NT2/D1 (cell line): ENCODE data around the gene RNU2-63P.

Experiments used
- SUZ12 ChIP-seq: IDR thresholded peaks from 2 replicates; pipeline ENCODE4 v1.6.1; 2011; ENCODE audit not compliant: insufficient read length, insufficient read depth; ENCODE audit errors: extremely low read depth
- ZNF274 ChIP-seq: IDR thresholded peaks from 2 replicates; pipeline ENCODE4 v1.6.1; 2011; ENCODE audit warnings: mild to moderate bottlenecking, low read depth, low read length

GRCh38 chr2:88010136-88010535 lies 6.2 kb downstream of the RNU2-63P start:
- TF ChIP-seq ZNF274 (no peak), SUZ12 (no peak)
